GM19463 (cell line): Measurements from ENCODE around the gene LRRC61.

Experiments
- ATAC-seq: cut with Tn5 transposase; IDR thresholded peaks from one replicate; pipeline ENCODE4 v1.9.1; 2021; ENCODE audit warnings: mild to moderate bottlenecking, moderate library complexity; ENCODE audit not compliant: unreplicated experiment

LRRC61 gene

DNA sequence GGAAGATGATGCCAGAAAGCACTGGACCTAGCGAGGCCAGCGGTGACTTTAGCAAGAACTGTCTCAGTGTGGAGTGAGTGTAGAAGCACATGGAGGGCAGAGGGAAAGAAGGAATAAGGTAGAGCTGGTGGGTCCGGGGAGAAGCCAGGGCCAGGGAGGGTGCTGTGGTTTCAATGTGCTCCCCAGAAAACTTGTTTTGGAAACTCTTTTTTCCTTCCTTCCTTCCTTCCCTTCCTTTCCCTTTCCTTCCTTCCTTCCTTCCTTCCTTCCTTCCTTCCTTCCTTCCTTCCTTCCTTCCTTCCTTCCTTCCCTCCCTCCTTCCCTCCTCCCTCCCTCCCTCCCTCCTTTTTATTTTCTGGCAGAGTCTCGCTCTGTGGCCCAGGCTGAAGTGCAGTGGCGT is 23.8 kb downstream of the LRRC61 start:
- no peak for ATAC-seq

DNA sequence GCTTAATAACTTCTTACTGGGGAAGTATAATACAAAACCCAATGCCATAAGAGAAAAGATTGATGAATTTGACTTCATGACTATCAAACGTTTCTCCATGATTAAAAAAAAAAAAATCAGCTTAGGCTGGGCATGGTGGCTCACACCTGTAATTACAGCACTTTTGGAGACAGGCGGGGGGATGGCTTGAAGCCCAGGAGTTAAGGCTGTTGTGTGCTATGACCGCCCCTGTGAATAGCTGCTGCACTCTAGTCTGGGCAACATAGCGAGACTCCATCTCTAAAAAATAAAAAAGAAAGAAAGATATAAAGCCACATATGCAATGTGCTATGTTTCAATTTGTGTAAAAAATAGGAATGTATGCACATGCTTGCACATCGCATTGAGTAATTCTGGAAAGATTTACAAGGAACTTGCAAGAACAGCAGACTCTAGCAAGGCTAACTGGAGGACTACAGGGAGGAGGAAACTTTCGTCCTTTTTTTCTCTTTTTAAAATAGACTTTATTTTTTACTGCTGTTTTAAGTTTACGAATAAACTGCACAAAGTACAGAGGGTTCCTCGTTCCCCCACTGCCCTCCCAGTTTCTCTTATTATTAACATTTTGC is 28.5 kb downstream of the LRRC61 start:
- ATAC-seq = no peak

DNA sequence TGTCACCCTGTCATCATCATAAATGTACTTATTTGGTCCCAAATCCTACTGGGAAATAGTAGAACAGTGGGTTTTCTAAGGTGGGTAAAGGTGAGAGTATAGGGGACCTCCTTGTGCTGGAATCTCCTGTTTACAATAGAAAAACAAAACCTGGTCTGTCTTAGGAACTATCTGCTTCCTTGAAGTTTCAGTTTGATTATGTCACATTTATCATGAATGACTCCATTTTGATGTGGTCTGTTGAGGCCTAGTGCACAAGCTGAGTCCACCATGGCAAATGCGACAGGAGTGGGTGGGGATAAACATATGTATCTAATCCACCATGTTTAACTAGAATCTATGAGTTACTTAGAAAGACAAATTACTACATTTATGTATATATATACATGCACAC is 32.5 kb downstream of the LRRC61 start:
- no peak for ATAC-seq

GRCh38 chr7:150356265-150356897 is 33.2 kb downstream of the LRRC61 start:
- ATAC-seq = no peak

- peak; percentile 75 for ATAC-seq
These were observed 34.1 kb downstream of the LRRC61 start for GRCh38 chr7:150357270-150357669.

DNA sequence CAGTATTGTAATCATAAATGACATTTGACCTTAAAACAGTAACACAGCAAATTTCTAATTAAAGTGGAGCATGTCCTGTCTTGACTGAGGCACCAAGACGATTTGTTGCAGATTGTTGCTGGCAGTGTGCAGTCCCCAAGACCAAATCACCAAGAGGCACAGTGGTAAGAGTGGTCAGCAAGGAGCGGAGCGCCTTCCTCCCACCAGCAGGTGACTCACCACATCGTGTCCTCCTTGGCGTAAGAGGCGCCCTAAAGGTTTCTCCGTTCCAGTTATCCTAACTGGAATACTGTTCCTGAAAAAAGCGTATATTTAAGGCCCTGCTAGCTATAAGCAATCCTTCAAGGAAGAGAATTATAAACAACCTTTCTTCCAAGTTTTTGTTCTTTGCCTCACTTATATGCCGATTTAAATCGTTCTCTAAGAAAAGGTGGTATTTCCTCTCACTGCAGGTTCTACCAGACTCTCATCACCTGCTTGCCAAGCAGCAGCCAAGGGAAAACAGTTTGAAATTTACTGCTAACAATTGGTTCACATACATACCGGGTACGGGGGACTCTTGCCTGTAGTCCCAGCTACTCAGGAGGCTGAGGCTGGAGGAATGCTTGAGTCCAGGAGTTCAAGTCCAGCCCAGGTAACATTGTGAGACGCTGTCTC is 34.7 kb downstream of the LRRC61 start:
- ATAC-seq = peak; percentile 17

DNA sequence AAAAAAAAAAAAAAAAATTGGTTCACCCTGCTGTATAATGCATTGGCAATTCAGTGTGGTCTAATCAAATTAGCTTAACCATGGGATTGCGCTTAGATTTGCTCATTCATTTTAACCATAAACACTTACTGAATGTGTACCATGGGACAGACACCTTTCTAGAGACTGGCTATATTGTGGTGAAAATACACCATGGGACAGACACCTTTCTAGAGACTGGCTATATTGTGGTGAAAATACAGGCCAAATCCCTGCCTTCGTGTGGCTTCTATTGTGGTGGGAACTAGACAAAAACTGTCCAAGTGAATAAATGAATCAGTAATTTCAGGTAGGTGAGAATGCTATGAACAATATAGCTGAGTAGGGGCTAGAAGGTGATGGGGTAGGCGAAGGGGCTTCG is 35.3 kb downstream of the LRRC61 start:
- no peak for ATAC-seq

DNA sequence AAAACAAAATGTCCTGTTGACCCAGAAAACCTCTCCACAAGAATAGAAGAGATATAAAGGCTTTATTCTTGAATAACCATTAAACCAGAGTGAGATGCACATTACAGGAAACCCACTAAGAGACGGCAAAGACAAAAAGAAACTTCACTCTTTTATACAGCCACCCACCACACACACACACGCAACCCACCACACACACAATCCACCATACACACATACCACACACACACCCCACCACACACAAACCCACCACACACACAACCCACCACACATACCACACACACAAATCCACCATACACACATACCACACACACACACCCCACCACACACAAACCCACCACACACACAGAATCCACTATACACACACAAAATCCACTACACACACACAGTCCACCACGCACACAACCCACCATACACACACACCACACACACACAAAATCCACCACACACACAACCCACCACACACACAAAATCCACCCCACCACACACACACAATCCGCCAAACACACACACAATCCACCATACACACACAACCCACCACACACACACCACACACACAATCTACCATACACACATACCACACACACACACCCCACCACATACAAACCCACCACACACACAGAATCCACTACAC is 36.0 kb downstream of the LRRC61 start:
- no peak for ATAC-seq

DNA sequence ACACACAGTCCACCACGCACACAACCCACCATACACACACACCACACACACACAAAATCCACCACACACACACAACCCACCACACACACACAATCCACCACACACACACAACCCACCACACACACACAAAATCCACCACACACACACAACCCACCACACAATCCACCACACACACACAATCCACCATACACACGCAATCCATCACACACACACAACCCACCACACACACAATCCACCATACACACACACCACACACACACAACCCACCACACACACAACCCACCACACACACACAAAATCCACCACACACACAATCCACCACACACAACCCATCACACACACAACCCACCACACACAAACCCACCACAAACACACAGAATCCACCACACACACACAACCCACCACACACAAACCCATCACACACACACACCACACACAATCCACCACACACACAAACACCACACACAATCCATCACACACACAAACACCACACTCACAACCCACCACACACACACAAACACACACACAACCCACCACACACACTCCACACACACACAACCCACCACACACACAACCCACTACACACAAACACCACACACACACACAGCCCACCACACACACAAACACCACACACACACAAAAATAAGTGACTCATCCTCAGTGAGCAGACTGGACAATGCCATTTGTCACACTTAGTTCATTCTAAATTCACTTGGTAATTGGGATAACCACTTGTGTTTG is 36.6 kb downstream of the LRRC61 start:
- no peak for ATAC-seq

DNA sequence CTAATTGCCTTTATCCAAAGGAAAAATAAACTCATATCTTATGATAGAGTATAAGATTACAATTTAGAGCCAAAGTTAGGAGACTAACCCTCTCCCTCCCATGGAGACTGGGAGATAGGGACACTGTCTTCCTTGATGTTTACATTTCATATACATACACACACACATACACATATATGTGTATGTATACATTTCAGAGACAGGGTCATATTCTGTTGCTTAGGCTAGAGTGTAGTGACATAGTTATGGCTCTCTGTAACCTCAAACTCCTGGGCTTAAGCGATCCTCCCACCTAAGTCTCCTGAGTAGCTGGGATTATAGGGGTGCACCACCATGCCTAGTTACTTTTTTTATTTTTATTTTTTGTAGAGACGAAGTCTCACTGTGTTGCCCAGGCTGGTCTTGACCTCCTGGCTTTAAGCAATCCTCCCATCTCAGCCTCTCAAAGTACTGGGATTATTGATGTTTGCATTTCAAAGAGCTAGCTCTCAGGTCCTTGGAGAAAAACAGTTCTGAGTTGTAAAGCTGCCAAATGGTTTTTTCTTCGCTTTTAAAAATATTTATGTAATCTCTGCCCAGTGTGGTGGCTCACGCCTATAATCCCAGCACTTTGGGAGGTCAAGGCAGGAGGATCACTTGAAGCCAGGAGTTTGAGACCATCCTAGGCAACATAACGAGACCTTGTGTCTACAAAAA is 37.4 kb downstream of the LRRC61 start:
- no peak for ATAC-seq

DNA sequence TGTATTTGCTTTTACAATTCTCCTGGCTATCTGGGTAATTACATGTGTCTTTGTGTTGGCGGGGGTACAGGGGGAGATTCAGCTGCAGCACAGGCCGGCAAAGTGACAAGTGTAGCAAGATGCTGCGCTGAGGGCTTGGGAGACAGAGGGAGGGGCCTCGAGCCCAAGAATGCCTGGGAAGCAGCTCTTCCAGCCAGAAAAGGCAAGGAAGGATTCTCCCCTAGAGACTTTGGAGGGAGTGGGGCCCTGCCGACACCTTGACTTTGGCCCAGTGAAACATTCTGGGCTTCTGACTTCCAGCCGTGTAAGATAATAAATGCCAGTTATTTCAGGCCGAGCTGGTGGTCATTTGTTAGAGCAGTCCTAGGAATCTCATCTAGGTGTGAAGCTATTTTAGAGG is 38.2 kb downstream of the LRRC61 start:
- no peak for ATAC-seq

- ATAC-seq = no peak
These were observed 38.9 kb downstream of the LRRC61 start for GRCh38 chr7:150361807-150362621.

- ATAC-seq = no peak
These were observed 40.2 kb downstream of the LRRC61 start for GRCh38 chr7:150363370-150363769.

DNA sequence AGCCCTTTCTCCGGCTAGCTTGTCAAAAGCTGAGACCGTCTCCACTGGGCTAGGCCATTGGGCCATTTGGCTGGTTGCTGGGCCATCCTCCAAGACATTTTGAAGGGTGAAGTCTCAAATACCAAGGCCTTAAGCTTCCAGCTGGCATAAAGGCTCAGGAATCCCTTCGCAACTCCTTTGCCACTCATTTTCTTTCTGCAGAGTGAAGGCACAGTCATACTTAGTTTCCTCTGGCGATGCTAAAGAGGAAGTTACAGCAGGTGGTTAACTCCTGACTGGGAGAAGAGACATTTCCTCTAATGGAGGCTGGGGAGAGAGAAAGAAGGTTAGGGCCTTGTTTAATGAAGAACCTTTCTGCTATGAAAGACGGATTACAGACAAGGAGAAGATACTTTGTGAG is 40.7 kb downstream of the LRRC61 start:
- ATAC-seq = peak; percentile 35

DNA sequence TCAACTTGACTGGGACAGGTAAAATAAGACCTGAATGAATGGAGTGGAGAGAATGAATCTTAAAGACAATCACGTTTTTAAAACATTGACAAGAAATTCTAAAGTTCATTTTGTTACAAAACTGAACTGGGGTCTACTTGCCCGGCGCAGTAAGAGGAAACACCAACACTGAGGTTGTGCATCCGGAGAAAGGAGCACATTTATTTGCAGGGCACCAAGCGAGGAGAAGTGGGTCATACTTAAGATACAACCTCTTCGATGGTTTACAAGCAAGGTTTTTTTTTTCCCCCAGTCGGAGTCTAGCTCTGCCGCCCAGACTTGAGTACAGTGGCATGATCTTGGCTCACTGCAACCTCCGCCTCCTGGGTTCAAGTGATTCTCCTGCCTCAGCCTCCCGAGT is 42.0 kb downstream of the LRRC61 start:
- ATAC-seq = no peak

- no peak for ATAC-seq
These were observed 42.7 kb downstream of the LRRC61 start for GRCh38 chr7:150365673-150366398.

DNA sequence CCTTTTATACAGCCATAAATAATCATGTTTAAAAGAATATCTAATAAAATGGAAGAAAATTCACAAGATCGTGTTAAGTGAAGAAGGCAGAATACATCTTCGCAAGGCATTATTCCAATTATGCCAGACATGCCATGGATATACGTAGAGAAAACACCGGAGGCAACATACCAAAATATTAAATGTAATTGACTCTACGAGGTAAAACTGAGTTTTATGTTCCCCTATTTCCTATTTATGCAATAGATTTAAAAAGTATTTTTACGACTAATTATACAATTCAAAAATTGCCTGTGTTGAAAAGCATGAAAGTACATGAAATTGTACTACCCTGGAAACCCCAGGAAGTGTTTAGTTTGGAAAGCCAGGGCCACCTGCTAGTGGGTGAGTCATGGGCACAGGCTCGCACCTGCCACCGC is 44.5 kb downstream of the LRRC61 start:
- no peak for ATAC-seq

DNA sequence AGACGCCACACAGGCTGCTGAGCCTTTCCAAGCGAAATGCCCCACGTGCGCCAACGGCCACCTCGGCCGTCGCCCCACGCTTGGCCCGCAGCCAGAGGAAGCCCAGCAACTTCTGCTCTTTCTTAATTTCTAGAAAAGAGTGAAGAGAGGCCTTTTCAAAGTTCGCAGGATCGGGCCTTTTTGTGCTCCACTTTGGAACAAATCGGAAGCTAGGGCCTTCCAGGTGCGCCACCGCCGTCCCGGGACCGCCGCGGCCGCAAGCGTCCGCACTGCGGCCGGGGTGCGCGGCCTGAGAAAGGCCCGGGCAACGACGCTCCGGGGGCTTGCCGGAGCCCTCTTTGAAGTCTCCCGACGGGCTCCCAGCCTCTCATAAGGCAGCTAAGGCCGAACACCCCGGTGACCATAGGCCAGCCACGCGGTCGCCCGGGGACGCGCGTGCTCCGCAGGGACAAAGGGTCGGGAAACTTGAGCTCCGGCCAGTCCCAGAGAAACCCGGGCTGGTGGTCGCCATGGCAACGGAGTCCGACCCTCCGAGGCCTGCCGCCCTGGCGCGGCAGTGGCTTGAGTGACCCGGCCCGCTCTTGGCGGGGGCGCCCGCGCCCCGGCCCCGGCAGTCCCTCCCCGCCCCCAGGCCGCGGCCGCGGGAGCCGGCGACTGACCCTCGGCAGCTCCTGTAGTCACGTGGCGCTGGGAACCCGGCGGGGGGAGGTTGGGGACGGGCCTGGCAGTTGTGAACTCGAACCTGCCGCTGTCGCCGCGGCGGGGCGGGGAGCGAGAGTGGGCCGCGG is 45.1 kb downstream of the LRRC61 start, which contains the start of gene REPIN1:
TSS of gene REPIN1 (plus strand) at position 727 of the 788 bp plus-strand sequence. CDS start 890 bp downstream, outside the sequence.
- peak; percentile 44 for ATAC-seq
